LNCaP clone FGC (cell line): ENCODE results near the gene RNF111.

Source experiments
- DNase-seq: peaks from one replicate; pipeline ENCODE4 v3.0.0-alpha.2; 2011; ENCODE audit warnings: low read depth
- H3K4me3 ChIP-seq: 2 replicates; pipeline ENCODE4 v1.5.1; 2011; ENCODE audit warnings: mild to moderate bottlenecking, low read depth, low read length, control low read depth
- CTCF ChIP-seq: IDR thresholded peaks from 2 replicates; pipeline ENCODE4 v1.5.1; 2012; ENCODE audit warnings: mild to moderate bottlenecking; ENCODE audit not compliant: control insufficient read depth, insufficient read depth; ENCODE audit errors: extremely low read depth

The RNF111 gene

DNA sequence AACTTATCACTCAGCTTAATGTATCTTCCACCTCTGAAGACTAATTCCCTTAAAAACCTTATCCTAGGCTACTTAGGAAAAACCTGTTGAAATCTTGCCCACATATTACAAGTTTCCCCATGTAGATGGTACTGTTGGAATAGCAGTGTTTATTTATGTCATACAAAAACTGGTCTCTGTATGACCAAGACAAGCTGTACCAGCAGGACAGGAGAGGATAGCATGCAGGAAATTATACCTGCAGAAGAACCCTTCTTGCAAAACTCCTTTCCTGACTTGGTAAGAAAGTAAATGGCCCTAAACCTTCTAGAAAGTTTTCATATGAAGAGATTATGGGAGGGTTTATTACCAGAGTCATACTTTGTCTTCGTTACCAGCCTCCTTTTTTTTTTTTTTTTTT, 25.3 kb upstream of the RNF111 start:
- H3K4me3 ChIP-seq: no peak overlapping the region
- TF ChIP-seq CTCF: no peak
- DNase-seq: no peak

DNA sequence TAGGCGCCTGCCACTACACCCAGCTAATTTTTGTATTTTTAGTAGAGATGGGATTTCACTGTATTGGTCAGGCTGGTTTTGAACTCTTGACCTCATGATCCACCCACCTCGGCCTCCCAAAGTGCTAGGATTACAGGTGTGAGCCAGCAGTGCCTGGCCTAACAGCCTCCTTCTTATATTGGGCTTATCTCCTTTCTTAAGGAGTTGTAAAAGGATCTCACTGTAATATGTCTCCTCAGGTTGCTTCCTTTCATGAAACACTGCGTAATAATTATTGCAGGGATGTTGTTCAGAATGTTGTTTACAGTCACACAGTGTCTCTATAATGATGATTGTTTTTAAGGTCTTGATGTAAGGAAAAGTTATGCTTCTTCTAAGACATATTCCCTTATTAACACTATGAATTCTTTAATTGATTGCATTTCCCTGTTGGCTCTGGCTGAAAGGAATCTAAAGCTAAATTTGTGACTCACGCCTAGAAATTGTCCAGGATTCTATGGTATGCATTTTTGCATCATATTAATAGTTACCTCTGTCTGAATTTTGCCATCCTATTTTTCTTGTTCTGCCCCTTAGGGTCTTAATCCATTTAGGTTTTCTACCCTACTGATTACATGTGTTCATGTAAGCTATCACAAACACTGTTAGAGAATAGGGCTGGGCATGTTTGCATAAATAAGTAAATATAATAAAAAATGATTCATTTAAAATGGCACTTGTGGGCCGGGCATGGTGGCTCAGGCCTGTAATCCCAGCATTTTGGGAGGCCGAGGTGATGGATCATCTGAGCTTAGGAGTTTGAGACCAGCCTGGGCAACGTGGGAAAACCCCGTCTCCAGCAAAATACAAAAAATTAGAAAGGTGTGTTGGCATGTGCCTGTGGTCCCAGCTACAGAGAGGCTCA, 24.5 kb upstream of the RNF111 start:
- H3K4me3 ChIP-seq: no peak overlapping the region
- DNase-seq: peak; percentile 27
- no peak for TF ChIP-seq CTCF

DNA sequence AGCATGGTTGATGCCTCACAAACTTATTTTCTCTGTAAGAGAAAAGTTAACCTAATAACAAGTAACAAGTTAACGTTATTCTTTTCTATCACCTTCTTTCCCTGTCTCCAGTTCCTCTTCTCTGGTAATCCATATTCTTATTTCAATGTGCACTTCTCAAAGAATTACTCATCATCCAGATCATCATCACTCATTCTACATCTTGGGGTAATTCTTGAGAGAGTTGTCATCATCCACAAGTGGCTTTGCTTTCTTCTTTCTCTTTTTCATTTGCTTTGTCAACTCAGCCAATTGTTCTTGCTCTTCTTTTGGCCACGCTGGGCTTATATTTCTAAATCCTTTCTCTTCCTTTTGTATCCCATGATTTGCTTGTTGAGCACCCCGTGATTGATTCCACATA, 20.8 kb upstream of the RNF111 start:
- H3K4me3 ChIP-seq: no peak overlapping the region
- TF ChIP-seq CTCF: no peak
- DNase-seq: no peak

- no peak overlapping the region for H3K4me3 ChIP-seq
- TF ChIP-seq CTCF: no peak
- no peak for DNase-seq
Observed at GRCh38 chr15:58967479-58967878, 20.0 kb upstream of the RNF111 start.

DNA sequence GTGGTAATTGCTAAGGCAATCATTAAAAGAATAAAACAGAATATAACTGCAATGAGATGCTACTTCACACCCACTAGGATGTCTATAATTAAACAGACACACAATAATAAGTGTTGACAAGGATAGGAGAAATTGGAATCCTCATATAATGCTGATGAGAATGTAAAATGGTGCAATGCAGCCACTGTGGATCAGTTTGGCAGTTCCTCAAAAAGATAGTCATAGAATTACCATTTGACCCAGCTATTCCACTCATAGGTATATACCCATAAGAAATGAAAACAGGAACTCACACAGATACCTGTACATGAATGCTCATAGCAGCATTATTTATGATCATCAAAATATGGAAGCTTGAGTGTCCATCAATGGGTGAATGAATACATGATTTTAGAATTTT, 9.6 kb upstream of the RNF111 start:
- TF ChIP-seq CTCF: no peak
- no peak overlapping the region for H3K4me3 ChIP-seq
- DNase-seq: no peak

GRCh38 chr15:58980351-58980939, 7.0 kb upstream of the RNF111 start:
- peak; percentile 51 for TF ChIP-seq CTCF
- no peak for DNase-seq
- H3K4me3 ChIP-seq: no peak overlapping the region

- no peak overlapping the region for H3K4me3 ChIP-seq
- no peak for TF ChIP-seq CTCF
- DNase-seq: no peak
Observed at GRCh38 chr15:58981808-58982475, 5.5 kb upstream of the RNF111 start.
